Right lobe of liver (tissue), 6 donors: ENCODE results near the gene ZNF740. TPM values are rescaled to one million over a fixed set of nuclear protein-coding genes. Genes with fewer than 3 reads are reported as not detected.
A peak's percentile ranks its signal among the peaks of the same experiment; 100 is the strongest.

Experiments
- ATAC-seq, 4 donors: fragments of 200-7000 bp; cut with Tn5 transposase; one replicate each; pipeline ENCODE4 v1.9.1; 2020; ENCODE audit warnings: mild to moderate bottlenecking in 4 of 4, moderate library complexity in 4 of 4
- DNase-seq, 3 donors: peaks; one replicate each; pipeline ENCODE4 v3.0.0-alpha.2; 2020
- H3K27ac ChIP-seq, 3 donors: fragments of 200-600 bp; one replicate each; pipeline ENCODE4 v1.8.0; 2022
- H3K27me3 ChIP-seq, 2 donors: fragments of 200-600 bp; one replicate each; pipeline ENCODE4 v1.8.0; 2022
- H3K36me3 ChIP-seq, 4 donors: fragments of 200-600 bp; sonication (generic) in 1 of 4; one replicate each; pipeline versions ENCODE4 v1.5.1 to v1.8.0; 2017 to 2022; ENCODE audit warnings: control low read depth in 1 of 4
- H3K4me1 ChIP-seq, 4 donors: fragments of 200-600 bp; sonication (generic) in 1 of 4; one replicate each; pipeline versions ENCODE4 v1.5.1 to v1.8.0; 2017 to 2022; ENCODE audit warnings: control low read depth in 1 of 4
- H3K4me3 ChIP-seq, 3 donors: fragments of 200-600 bp; one replicate each; pipeline ENCODE4 v1.8.0; 2022
- H3K9me3 ChIP-seq, 4 donors: fragments of 200-600 bp; sonication (generic) in 1 of 4; one replicate each; pipeline versions ENCODE4 v1.5.1 to v1.8.0; 2017 to 2022; ENCODE audit warnings: control low read depth in 1 of 4
- POLR2A ChIP-seq: fragments of 450-650 bp; IDR thresholded peaks from one replicate; pipeline ENCODE4 v1.6.1; 2017; ENCODE audit warnings: antibody characterized with exemption, mild to moderate bottlenecking
- WGBS: methylation state at CpG from one replicate; pipeline ENCODE4 v1.1.6; 2018; ENCODE audit warnings: low coverage, low lambda C conversion rate; ENCODE audit not compliant: insufficient coverage; ENCODE audit errors: missing lambda C conversion rate; 5-methylcytosine and 5-hydroxymethylcytosine counted together
- intact Hi-C, 2 donors: fragments of 100-400 bp; cut with DNase I; formaldehyde crosslinking; loops; one replicate each; pipeline versions ENCODE4 v1.11.2 to v1.14.1; 2022
- total RNA-seq, 6 experiments: library from RNA; depleted of rRNA in 2 of 6; stranded (reverse); fragments of >200 nt in 2 of 6; fragmentation: NEBNext Ultra II Directional in 3 of 6; extraction: Animal tissue kit (Norgen Biotek cat#: 25700) in 3 of 6; gene quantifications; one replicate each; pipeline versions ENCODE4 v1.1.0 to v1.2.4, GENCODE V29; 2016 to 2023
- TF ChIP-seq, protein P1 (sequence below), 4 donors: fragments of 200-600 bp in 3 of 4; fragments of 450-650 bp in 1 of 4; IDR thresholded peaks; one replicate each; pipeline versions ENCODE4 v1.5.1 to v1.8.0; 2016 to 2022; ENCODE audit warnings: antibody characterized with exemption in 4 of 4, mild to moderate bottlenecking in 2 of 4
- donor health status: DM: no; HTN: yes; CAD: no.
- donor health status: DM: no; HTN: no; CAD: no.
- donor health status: DM: no; HTN: no; CAD: no.
- donor health status: DM: no; HTN: yes; CAD: no.
- donor health status: DM: no; HTN: yes; CAD: no.

ZNF740 gene
- total RNA-seq, 6 experiments from 2014 or later, result 5.5 to 24.4 (median 19.2) TPM

DNA sequence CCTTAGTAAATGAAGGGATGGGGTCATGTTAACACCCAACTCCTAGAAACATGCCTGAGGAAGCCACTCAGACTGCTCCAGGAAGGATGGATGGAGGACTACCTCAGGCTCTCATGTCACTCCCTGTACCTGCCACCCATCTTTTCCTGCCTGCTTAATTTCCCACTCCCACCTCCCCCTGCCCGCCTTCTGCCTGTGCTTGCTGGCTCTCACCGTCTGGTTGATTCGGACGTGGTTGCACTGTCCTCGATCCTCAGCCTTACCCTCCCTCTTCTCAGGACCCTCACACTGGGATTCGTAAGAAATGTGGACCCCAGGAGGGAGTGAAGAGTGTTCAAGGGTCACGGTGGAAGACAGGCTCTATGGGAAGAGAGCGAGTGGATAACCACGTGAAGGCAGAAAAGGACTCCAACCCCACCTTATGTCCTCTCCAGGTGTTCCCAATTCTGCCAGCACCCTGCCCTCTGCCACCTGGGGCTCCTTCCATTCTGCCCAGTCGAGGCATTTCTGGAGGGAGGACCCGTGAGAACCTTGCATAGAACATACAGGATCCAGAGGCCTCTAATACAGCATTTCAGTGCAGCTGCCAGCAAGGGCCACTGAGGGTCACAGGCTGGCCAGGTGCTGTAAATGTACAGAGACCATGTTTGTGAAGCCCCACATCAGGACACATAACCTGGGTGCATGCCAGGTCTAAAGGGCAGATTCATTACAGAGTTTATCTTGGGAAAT, 13.6 kb downstream of the ZNF740 start:
- peaks cover 0 to 3% (median 0%) of the 10 kb centered on the region in 4 donors for H3K36me3 ChIP-seq
- intact Hi-C loops, result loop anchor here (5.0 to 10.0 kb wide), 2 partner anchors 127 to 129 kb away; no protein-coding TSS in a partner anchor
- peaks cover 0 to 19% (median 4%) of the 10 kb centered on the region in 4 donors for H3K4me1 ChIP-seq
- no peaks in the 10 kb centered on the region for H3K9me3 ChIP-seq
- no peaks in the 10 kb centered on the region for H3K27me3 ChIP-seq
- H3K4me3 ChIP-seq, result no peak overlapping the region
- ATAC-seq (no peak), DNase-seq (no peak)
- WGBS, result 72% methylated on average over 6 of the region's 11 CpGs
- TF ChIP-seq, protein P1, sequence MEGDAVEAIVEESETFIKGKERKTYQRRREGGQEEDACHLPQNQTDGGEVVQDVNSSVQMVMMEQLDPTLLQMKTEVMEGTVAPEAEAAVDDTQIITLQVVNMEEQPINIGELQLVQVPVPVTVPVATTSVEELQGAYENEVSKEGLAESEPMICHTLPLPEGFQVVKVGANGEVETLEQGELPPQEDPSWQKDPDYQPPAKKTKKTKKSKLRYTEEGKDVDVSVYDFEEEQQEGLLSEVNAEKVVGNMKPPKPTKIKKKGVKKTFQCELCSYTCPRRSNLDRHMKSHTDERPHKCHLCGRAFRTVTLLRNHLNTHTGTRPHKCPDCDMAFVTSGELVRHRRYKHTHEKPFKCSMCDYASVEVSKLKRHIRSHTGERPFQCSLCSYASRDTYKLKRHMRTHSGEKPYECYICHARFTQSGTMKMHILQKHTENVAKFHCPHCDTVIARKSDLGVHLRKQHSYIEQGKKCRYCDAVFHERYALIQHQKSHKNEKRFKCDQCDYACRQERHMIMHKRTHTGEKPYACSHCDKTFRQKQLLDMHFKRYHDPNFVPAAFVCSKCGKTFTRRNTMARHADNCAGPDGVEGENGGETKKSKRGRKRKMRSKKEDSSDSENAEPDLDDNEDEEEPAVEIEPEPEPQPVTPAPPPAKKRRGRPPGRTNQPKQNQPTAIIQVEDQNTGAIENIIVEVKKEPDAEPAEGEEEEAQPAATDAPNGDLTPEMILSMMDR (IDR thresholded peaks at IDR 0.05), result no peak
- TF ChIP-seq POLR2A, result no peak
- H3K27ac ChIP-seq, result no peak overlapping the region

DNA sequence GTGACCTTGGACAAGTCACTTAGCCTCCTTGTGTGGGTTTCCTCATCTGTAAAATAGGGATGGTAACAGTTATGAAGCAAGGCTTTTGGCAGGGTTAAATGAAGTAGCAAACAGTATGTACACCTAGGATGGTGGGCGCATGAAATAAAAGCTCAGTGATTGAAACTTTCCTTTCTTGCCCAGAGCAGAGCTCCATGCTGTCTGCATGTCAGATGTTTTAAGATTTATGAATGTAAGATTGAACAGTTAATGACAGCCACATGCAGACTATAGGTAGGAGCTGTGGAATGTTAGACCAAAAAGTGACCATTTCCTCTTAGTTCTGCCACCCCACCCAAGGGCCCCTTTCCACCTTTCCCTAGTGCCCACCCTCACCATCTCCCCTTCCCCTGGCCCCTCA, 14.5 kb downstream of the ZNF740 start:
- DNase-seq (no peak), ATAC-seq (no peak)
- H3K9me3 ChIP-seq, result no peaks in the 10 kb centered on the region
- intact Hi-C loops, result loop anchor here (5.0 to 10.0 kb wide), 4 partner anchors 33 to 130 kb away; no protein-coding TSS in a partner anchor
- H3K4me3 ChIP-seq, result no peak overlapping the region
- H3K36me3 ChIP-seq, result peaks cover 0 to 3% (median 0%) of the 10 kb centered on the region in 4 donors
- WGBS, result 80% methylated on average over 1 of the region's 1 CpG
- H3K27me3 ChIP-seq, result no peaks in the 10 kb centered on the region
- H3K27ac ChIP-seq, result no peak overlapping the region
- peaks cover 0 to 19% (median 4%) of the 10 kb centered on the region in 4 donors for H3K4me1 ChIP-seq
- TF ChIP-seq, protein P1 (IDR thresholded peaks at IDR 0.05), result no peak
- TF ChIP-seq POLR2A, result no peak

DNA sequence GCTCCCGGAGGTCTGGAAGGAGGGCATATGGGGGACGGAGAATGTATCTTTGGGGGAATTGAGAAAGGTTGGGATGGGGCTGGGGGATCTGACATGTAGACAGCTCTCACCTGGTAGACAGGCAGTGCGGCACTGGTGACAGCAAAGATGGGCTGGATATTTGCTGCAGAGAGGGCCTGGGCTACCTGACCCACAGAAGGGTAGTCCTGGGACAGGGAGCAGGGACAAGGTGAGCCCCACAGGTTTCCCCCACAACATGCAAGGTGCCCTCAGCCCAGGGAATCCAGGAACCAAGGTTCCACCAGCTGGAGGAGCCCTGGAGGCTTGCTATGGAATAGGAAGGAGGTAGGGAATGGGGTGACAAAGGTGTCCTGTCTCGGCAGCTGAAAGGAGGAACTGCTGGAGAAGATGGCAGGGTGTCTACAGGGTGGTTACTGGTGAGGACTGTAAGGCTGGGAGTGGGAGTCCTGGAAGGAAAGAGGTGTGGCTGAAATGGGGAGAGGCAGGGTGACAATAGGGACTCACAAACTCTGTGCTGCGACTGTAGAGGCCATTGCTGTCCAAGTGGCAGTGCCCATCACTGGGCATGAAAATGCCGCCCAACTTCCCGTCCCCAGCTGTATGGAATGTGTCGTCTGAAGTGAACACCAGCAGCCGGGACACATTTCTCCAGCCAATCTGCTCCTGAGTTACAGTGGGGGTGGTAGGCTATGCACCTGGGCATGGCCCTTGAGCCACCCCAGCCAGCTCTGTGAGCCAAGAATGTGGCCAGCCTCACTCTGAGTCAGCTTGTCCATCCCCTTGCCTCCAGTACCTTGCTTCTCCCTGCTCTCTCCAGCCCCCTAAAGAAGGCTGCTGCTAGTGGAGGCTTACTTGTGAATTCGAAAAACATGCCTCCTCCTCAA, 15.2 kb downstream of the ZNF740 start:
- H3K4me1 ChIP-seq, result peaks cover 0 to 19% (median 4%) of the 10 kb centered on the region in 4 donors
- no peak for TF ChIP-seq POLR2A
- TF ChIP-seq, protein P1 (IDR thresholded peaks at IDR 0.05), result no peak
- 92% methylated on average over 4 of the region's 10 CpGs for WGBS
- DNase-seq, result no peak
- ATAC-seq, result peak in 1 of 4 donors; percentile 21
- intact Hi-C loops, result loop anchor here (5.0 to 10.0 kb wide), 3 partner anchors 33 to 131 kb away; no protein-coding TSS in a partner anchor
- no peak overlapping the region for H3K4me3 ChIP-seq
- H3K9me3 ChIP-seq, result no peaks in the 10 kb centered on the region
- no peak overlapping the region for H3K27ac ChIP-seq
- H3K27me3 ChIP-seq, result no peaks in the 10 kb centered on the region
- H3K36me3 ChIP-seq, result peaks cover 0 to 3% (median 0%) of the 10 kb centered on the region in 4 donors

DNA sequence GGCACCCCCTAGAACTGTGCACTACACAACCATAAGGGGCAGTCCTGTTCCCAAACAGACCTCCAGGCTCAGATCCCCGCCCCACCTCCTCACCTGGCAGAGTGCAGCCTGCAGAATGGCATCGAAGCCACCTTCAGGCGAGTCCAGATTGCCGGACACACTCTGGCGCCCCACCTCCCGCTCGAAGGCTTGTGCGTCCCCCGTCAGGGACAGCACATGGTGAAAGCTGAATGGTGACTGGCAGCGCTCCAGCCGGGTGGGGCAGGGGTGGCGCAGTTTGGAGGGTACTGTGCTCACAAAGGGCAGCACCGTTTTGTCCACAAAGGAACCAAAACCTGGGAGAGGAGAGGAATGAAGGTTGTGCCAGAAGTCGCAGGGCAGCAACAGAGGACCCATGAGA, 16.0 kb downstream of the ZNF740 start:
- Histone ChIP-seq H3K27me3 (no peaks in the 10 kb centered on the region), H3K27ac (no peak overlapping the region), H3K4me3 (no peak overlapping the region), H3K36me3 (no peaks in the 10 kb centered on the region), H3K4me1 (peaks cover 0 to 24% (median 4%) of the 10 kb centered on the region in 4 donors), H3K9me3 (no peaks in the 10 kb centered on the region)
- intact Hi-C loops, result loop anchor here (5.0 to 10.0 kb wide), 3 partner anchors 34 to 132 kb away; no protein-coding TSS in a partner anchor
- no peak for ATAC-seq
- TF ChIP-seq, protein P1 (IDR thresholded peaks at IDR 0.05), result no peak
- no peak for TF ChIP-seq POLR2A
- DNase-seq, result peak in 1 of 3 donors; percentile 53
- WGBS, result 34% methylated on average over 3 of the region's 14 CpGs
